Muscle layer of duodenum (tissue), 2 donors: Measurements from ENCODE around the gene KIF26A.

ENCODE experiments used
- H3K27ac ChIP-seq: one replicate; pipeline ENCODE4 v1.7.0; 2013; ENCODE audit warnings: mild to moderate bottlenecking, low read length
- H3K27me3 ChIP-seq: one replicate; pipeline ENCODE4 v1.7.0; 2013; ENCODE audit warnings: low read depth, mild to moderate bottlenecking, control low read depth, low read length
- H3K36me3 ChIP-seq, 2 donors: one replicate each; pipeline ENCODE4 v1.7.0; 2013; ENCODE audit warnings: low read length in 2 of 2, control low read depth in 1 of 2, mild to moderate bottlenecking in 1 of 2; ENCODE audit not compliant: insufficient read depth in 2 of 2, control insufficient read depth in 1 of 2
- H3K4me1 ChIP-seq, 2 donors: one replicate each; pipeline ENCODE4 v1.7.0; 2013; ENCODE audit warnings: low read length in 2 of 2, mild to moderate bottlenecking in 2 of 2, control low read depth in 1 of 2, moderate library complexity in 1 of 2; ENCODE audit not compliant: insufficient read depth in 2 of 2, control insufficient read depth in 1 of 2
- H3K4me3 ChIP-seq, 2 donors: one replicate each; pipeline ENCODE4 v1.7.0; 2013; ENCODE audit warnings: low read length in 2 of 2, low read depth in 1 of 2, mild to moderate bottlenecking in 1 of 2
- H3K9me3 ChIP-seq, 2 donors: one replicate each; pipeline ENCODE4 v1.7.0; 2013; ENCODE audit warnings: low read length in 2 of 2, control low read depth in 1 of 2, mild to moderate bottlenecking in 1 of 2; ENCODE audit not compliant: control insufficient read depth in 1 of 2
- donor health status: healthy.

Gene KIF26A

DNA sequence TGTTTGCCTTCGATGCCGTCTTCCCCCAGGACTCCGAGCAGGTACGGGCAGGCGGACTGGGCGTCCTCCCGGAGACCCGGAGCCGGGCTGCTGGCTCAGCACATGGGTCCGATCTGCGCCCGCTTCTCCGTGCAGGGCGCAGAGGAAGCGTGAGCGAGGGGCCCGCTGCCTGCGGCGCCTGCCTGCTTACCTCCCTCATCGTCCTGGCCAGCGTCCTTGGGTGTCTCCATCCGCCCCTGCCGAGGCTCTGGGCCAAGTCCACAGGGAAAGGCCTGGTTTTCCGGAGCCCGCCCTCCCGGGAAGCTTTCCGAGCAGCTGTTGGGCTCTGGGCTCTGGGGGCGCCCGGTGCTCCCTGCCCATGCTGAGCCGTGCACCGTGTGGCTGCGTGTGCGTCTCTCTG is 33.5 kb downstream of the KIF26A start:
- Histone ChIP-seq H3K27me3 (no peaks in the 10 kb centered on the region), H3K36me3 (no peaks in the 10 kb centered on the region), H3K27ac (no peak overlapping the region), H3K4me3 (no peak overlapping the region), H3K4me1 (no peaks in the 10 kb centered on the region), H3K9me3 (no peaks in the 10 kb centered on the region)

DNA sequence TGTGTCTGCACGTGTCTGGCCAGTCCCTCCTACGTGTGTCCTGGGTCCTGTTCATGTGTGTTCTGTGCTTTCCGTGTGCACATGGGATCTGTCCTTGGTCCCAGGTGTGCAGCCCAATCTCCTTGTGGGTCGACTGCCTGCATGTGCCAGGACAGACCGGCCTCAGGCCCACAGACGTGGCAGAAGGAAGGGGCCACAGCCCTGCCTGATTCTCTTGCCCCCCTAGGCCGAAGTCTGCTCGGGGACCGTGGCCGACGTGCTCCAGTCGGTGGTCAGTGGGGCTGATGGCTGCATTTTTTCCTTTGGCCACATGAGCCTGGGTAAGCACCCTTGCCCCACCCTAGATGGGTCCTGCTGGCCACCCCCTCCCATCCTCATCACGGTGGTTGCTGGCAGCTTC is 34.0 kb downstream of the KIF26A start:
- no peaks in the 10 kb centered on the region for H3K4me1 ChIP-seq
- H3K27me3 ChIP-seq: no peaks in the 10 kb centered on the region
- no peaks in the 10 kb centered on the region for H3K9me3 ChIP-seq
- no peak overlapping the region for H3K4me3 ChIP-seq
- H3K36me3 ChIP-seq: no peaks in the 10 kb centered on the region
- H3K27ac ChIP-seq: no peak overlapping the region

GRCh38 chr14:104172880-104173279 is 34.5 kb downstream of the KIF26A start:
- Histone ChIP-seq H3K27ac (no peak overlapping the region), H3K4me3 (no peak overlapping the region), H3K4me1 (no peaks in the 10 kb centered on the region), H3K27me3 (no peaks in the 10 kb centered on the region), H3K36me3 (no peaks in the 10 kb centered on the region), H3K9me3 (no peaks in the 10 kb centered on the region)

DNA sequence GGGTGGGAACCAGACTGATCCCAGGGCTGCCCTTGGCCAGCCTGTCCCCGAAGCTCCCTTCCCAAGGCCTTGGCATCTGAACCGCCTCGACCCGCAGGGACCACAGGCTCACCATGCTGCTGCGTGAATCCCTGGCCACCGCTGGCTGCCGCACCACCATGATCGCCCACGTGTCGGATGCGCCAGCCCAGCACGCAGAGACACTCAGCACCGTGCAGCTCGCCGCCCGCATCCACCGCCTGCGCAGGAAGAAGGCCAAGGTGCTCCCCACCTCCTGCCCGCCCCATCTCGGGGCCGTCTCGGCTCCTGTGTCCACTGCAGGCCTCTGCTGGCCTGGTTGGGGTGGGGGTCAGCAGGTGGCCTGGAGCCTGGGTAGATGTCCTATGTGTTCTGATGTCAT is 35.7 kb downstream of the KIF26A start:
- no peaks in the 10 kb centered on the region for H3K9me3 ChIP-seq
- no peak overlapping the region for H3K27ac ChIP-seq
- no peaks in the 10 kb centered on the region for H3K36me3 ChIP-seq
- H3K4me3 ChIP-seq: no peak overlapping the region
- peaks cover 0 to 4% of the 10 kb centered on the region in 2 donors for H3K4me1 ChIP-seq
- H3K27me3 ChIP-seq: no peaks in the 10 kb centered on the region

DNA sequence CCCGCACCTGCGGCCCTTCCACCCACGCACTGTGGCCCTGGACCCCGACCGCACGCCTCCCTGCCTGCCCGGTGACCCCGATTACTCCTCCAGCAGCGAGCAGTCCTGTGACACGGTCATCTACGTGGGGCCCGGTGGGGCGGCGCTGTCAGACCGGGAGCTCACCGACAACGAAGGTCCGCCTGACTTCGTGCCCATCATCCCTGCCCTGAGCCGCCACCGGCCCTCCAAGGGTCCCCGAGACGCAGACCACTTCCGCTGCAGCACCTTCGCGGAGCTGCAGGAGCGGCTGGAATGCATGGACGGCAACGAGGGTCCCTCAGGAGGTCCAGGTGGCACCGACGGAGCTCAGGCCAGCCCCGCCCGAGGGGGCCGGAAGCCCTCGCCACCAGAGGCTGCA is 36.7 kb downstream of the KIF26A start:
- H3K27ac ChIP-seq: no peak overlapping the region
- peaks cover 0 to 4% of the 10 kb centered on the region in 2 donors for H3K4me1 ChIP-seq
- no peaks in the 10 kb centered on the region for H3K27me3 ChIP-seq
- H3K9me3 ChIP-seq: no peaks in the 10 kb centered on the region
- H3K36me3 ChIP-seq: no peaks in the 10 kb centered on the region
- H3K4me3 ChIP-seq: no peak overlapping the region

- peaks cover 0 to 4% of the 10 kb centered on the region in 2 donors for H3K4me1 ChIP-seq
- H3K9me3 ChIP-seq: no peaks in the 10 kb centered on the region
- no peak overlapping the region for H3K4me3 ChIP-seq
- no peaks in the 10 kb centered on the region for H3K27me3 ChIP-seq
- H3K27ac ChIP-seq: no peak overlapping the region
- no peaks in the 10 kb centered on the region for H3K36me3 ChIP-seq
These were observed 37.4 kb downstream of the KIF26A start for GRCh38 chr14:104175811-104176210.

- H3K4me3 ChIP-seq: no peak overlapping the region
- no peaks in the 10 kb centered on the region for H3K27me3 ChIP-seq
- H3K36me3 ChIP-seq: no peaks in the 10 kb centered on the region
- no peaks in the 10 kb centered on the region for H3K9me3 ChIP-seq
- no peak overlapping the region for H3K27ac ChIP-seq
- H3K4me1 ChIP-seq: peaks cover 0 to 4% of the 10 kb centered on the region in 2 donors
These were observed 38.2 kb downstream of the KIF26A start for GRCh38 chr14:104176611-104177010.

DNA sequence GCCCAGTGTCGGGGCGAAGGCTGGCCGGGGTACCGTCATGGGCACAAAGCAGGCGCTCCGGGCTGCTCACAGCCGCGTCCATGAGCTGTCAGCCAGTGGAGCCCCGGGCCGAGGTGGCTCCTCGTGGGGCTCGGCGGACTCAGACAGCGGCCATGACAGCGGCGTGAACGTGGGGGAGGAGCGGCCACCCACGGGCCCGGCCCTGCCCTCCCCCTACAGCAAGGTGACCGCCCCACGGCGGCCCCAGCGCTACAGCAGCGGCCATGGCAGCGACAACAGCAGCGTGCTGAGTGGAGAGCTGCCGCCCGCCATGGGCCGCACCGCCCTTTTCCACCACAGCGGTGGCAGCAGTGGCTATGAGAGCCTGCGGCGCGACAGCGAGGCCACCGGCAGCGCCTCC is 39.0 kb downstream of the KIF26A start:
- peaks cover 0 to 4% of the 10 kb centered on the region in 2 donors for H3K4me1 ChIP-seq
- H3K27me3 ChIP-seq: no peaks in the 10 kb centered on the region
- no peak overlapping the region for H3K4me3 ChIP-seq
- H3K36me3 ChIP-seq: no peaks in the 10 kb centered on the region
- no peak overlapping the region for H3K27ac ChIP-seq
- H3K9me3 ChIP-seq: no peaks in the 10 kb centered on the region

DNA sequence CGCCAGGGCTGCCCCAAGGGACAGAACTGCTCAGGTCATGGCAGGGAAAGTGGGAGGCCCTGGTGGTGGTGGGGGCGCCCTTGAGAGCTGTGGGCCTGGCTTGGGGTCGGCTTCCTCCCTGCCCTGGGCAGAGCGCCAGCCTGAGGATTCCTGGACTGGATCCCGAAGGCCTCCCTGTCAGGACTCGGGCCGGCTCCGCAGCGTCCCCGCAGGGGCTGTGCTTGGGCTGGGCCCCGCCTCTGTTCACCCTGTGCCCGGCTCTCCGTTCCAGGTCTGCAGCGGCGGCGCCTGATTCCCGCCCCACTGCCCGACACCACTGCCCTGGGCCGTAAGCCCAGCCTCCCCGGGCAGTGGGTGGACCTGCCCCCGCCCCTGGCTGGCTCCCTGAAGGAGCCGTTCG is 39.9 kb downstream of the KIF26A start:
- H3K27me3 ChIP-seq: no peaks in the 10 kb centered on the region
- no peak overlapping the region for H3K4me3 ChIP-seq
- no peaks in the 10 kb centered on the region for H3K36me3 ChIP-seq
- no peaks in the 10 kb centered on the region for H3K9me3 ChIP-seq
- H3K4me1 ChIP-seq: peaks cover 0 to 4% of the 10 kb centered on the region in 2 donors
- H3K27ac ChIP-seq: no peak overlapping the region

GRCh38 chr14:104179126-104179525 is 40.7 kb downstream of the KIF26A start:
- Histone ChIP-seq H3K4me1 (peaks cover 0 to 4% of the 10 kb centered on the region in 2 donors), H3K27me3 (no peaks in the 10 kb centered on the region), H3K4me3 (no peak overlapping the region), H3K9me3 (no peaks in the 10 kb centered on the region), H3K36me3 (no peaks in the 10 kb centered on the region), H3K27ac (no peak overlapping the region)

GRCh38 chr14:104179564-104180129 is 41.3 kb downstream of the KIF26A start:
- peaks cover 0 to 4% of the 10 kb centered on the region in 2 donors for H3K4me1 ChIP-seq
- no peak overlapping the region for H3K27ac ChIP-seq
- H3K9me3 ChIP-seq: no peaks in the 10 kb centered on the region
- no peaks in the 10 kb centered on the region for H3K36me3 ChIP-seq
- no peak overlapping the region for H3K4me3 ChIP-seq
- no peaks in the 10 kb centered on the region for H3K27me3 ChIP-seq

- H3K27ac ChIP-seq: no peak overlapping the region
- H3K9me3 ChIP-seq: no peaks in the 10 kb centered on the region
- H3K27me3 ChIP-seq: no peaks in the 10 kb centered on the region
- no peaks in the 10 kb centered on the region for H3K36me3 ChIP-seq
- H3K4me3 ChIP-seq: no peak overlapping the region
- peaks cover 0 to 4% of the 10 kb centered on the region in 2 donors for H3K4me1 ChIP-seq
These were observed 42.3 kb downstream of the KIF26A start for GRCh38 chr14:104180561-104181165.
